Hepatocyte (in vitro differentiated cells): ENCODE measurements around the gene SRSF2. TPM values are rescaled to one million over a fixed set of nuclear protein-coding genes. Genes with fewer than 3 reads are reported as not detected.

Experiments used
- DNase-seq: peaks from one replicate; pipeline ENCODE4 v3.0.0-alpha.2; 2016; ENCODE audit warnings: low spot score
- H2AFZ ChIP-seq: fragments of 200-600 bp; sonication (generic); 2 replicates; pipeline ENCODE4 v1.6.0; 2016; ENCODE audit warnings: antibody characterized with exemption, mild to moderate bottlenecking
- H3K27ac ChIP-seq: fragments of 200-600 bp; sonication (generic); 2 replicates; pipeline ENCODE4 v1.5.1; 2016; ENCODE audit warnings: mild to moderate bottlenecking
- H3K27me3 ChIP-seq: fragments of 200-600 bp; sonication (generic); 2 replicates; pipeline ENCODE4 v1.6.1; 2016
- H3K36me3 ChIP-seq: fragments of 200-600 bp; sonication (generic); replicated peaks from 2 replicates; pipeline ENCODE4 v1.5.1; 2016; ENCODE audit warnings: low read depth; ENCODE audit not compliant: insufficient read depth
- H3K4me1 ChIP-seq: fragments of 200-600 bp; sonication (generic); 2 replicates; pipeline ENCODE4 v1.5.1; 2016; ENCODE audit warnings: mild to moderate bottlenecking, moderate library complexity; ENCODE audit not compliant: insufficient read depth
- H3K4me2 ChIP-seq: fragments of 200-600 bp; sonication (generic); 2 replicates; pipeline ENCODE4 v1.6.0; 2016
- H3K4me3 ChIP-seq: fragments of 200-600 bp; sonication (generic); 2 replicates; pipeline ENCODE4 v1.5.1; 2016; ENCODE audit warnings: mild to moderate bottlenecking
- H3K79me2 ChIP-seq: fragments of 200-600 bp; sonication (generic); 2 replicates; pipeline ENCODE4 v1.6.0; 2017; ENCODE audit warnings: mild to moderate bottlenecking
- H3K9me2 ChIP-seq: fragments of 200-600 bp; sonication (generic); replicated peaks from 2 replicates; pipeline ENCODE4 v1.6.0; 2017; ENCODE audit warnings: mild to moderate bottlenecking; ENCODE audit not compliant: insufficient read depth
- H3K9me3 ChIP-seq: fragments of 200-600 bp; sonication (generic); 2 replicates; pipeline ENCODE4 v1.5.1; 2016; ENCODE audit warnings: low read depth, mild to moderate bottlenecking
- H4K20me1 ChIP-seq: fragments of 200-600 bp; sonication (generic); 2 replicates; pipeline ENCODE4 v1.6.0; 2016; ENCODE audit warnings: mild to moderate bottlenecking; ENCODE audit not compliant: insufficient read depth, poor library complexity, severe bottlenecking
- EZH2 ChIP-seq: fragments of 200-600 bp; sonication (generic); IDR thresholded peaks from 2 replicates; pipeline ENCODE4 v1.6.1; 2016; ENCODE audit warnings: antibody characterized with exemption, mild to moderate bottlenecking, borderline replicate concordance
- EZH2phosphoT487 ChIP-seq: fragments of 200-600 bp; sonication (generic); IDR thresholded peaks from one replicate; pipeline ENCODE4 v1.6.1; 2018; ENCODE audit warnings: antibody characterized with exemption, mild to moderate bottlenecking, low read depth, moderate library complexity; ENCODE audit not compliant: unreplicated experiment, severe bottlenecking
- WGBS: methylation state at CpG from one replicate; pipeline ENCODE4 v1.1.6; 2016; ENCODE audit warnings: low lambda C conversion rate; ENCODE audit errors: missing lambda C conversion rate; 5-methylcytosine and 5-hydroxymethylcytosine counted together
- polyA plus RNA-seq: library from polyadenylated mRNA; unstranded; fragments of >200 nt; fragmentation: Nextera tagmentation; extraction: Ambion mirVana; gene quantifications from 2 replicates; pipeline ENCODE4 v1.2.1, GENCODE V29; 2016
- total RNA-seq: library from RNA; depleted of rRNA; stranded (reverse); fragments of >200 nt; gene quantifications from 2 replicates; pipeline ENCODE4 v1.2.3, GENCODE V29; 2014
- TF ChIP-seq, protein P1 (sequence below): fragments of 200-600 bp; sonication (generic); IDR thresholded peaks from 2 replicates; pipeline ENCODE4 v1.5.1; 2016; ENCODE audit warnings: antibody characterized with exemption, mild to moderate bottlenecking; ENCODE audit not compliant: poor library complexity

The SRSF2 gene
- total and polyA plus RNA-seq, 2 experiments from 2014 or later, result 152 TPM

DNA sequence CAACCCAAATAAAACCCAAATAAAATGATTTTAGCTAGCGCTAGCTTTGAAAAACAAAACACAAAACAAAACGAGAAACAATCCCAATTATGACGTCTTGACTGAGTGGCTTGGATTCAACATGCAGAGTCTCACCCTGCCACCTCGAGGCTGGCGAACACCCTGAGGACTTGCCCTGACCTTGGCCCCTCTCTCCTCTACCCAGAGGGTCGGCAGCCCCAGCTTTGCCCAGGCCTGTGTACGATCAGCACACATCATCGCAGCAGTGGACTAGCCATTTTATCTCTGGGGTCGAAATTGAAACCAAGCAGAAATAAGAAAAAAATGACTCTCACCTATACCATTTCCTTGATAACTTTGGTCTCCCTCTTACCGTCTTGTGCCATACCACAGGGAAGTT lies 15.7 kb downstream of the SRSF2 start:
- no peak for TF ChIP-seq EZH2phosphoT487
- no peak for TF ChIP-seq EZH2
- TF ChIP-seq, protein P1, sequence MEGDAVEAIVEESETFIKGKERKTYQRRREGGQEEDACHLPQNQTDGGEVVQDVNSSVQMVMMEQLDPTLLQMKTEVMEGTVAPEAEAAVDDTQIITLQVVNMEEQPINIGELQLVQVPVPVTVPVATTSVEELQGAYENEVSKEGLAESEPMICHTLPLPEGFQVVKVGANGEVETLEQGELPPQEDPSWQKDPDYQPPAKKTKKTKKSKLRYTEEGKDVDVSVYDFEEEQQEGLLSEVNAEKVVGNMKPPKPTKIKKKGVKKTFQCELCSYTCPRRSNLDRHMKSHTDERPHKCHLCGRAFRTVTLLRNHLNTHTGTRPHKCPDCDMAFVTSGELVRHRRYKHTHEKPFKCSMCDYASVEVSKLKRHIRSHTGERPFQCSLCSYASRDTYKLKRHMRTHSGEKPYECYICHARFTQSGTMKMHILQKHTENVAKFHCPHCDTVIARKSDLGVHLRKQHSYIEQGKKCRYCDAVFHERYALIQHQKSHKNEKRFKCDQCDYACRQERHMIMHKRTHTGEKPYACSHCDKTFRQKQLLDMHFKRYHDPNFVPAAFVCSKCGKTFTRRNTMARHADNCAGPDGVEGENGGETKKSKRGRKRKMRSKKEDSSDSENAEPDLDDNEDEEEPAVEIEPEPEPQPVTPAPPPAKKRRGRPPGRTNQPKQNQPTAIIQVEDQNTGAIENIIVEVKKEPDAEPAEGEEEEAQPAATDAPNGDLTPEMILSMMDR, result no peak
- H3K36me3 ChIP-seq, result peaks cover 11% of the 10 kb centered on the region
- no peak overlapping the region for H3K4me3 ChIP-seq
- H3K27ac ChIP-seq, result no peak overlapping the region
- H3K9me3 ChIP-seq, result no peaks in the 10 kb centered on the region
- no peaks in the 10 kb centered on the region for H3K9me2 ChIP-seq
- H3K4me2 ChIP-seq, result no peak overlapping the region
- no peaks in the 10 kb centered on the region for H3K27me3 ChIP-seq
- DNase-seq, result no peak
- 96% methylated on average over 10 of the region's 10 CpGs for WGBS
- H3K79me2 ChIP-seq, result peaks cover 44% of the 10 kb centered on the region
- peaks cover 6% of the 10 kb centered on the region for H4K20me1 ChIP-seq
- H3K4me1 ChIP-seq, result peaks cover 15% of the 10 kb centered on the region
- H2AFZ ChIP-seq, result no peak overlapping the region

DNA sequence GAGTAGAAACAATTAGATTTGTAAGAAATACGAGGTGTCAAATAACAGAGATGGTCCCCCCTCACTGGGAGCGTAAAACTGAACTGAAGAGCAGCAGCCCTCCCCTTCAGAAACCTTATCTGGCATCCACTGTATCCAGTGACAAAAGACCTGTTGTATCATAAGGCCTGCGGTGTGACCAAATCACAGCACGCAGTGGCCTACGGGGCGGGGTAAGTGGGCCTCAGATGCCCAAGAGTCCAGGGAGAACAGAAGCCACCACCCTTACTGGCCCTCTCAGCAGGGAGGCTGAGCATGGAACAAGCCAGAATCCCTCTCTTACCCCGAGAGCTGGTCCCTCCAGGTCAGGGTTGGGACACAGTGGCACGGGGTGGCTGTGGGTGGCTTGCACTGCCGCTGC lies 16.2 kb downstream of the SRSF2 start:
- Histone ChIP-seq H3K36me3 (peaks cover 11% of the 10 kb centered on the region), H3K27me3 (no peaks in the 10 kb centered on the region), H4K20me1 (peaks cover 6% of the 10 kb centered on the region), H3K4me1 (peaks cover 15% of the 10 kb centered on the region), H3K27ac (no peak overlapping the region), H2AFZ (no peak overlapping the region), H3K79me2 (peaks cover 44% of the 10 kb centered on the region), H3K9me3 (no peaks in the 10 kb centered on the region), H3K9me2 (no peaks in the 10 kb centered on the region), H3K4me3 (no peak overlapping the region), H3K4me2 (no peak overlapping the region)
- no peak for DNase-seq
- TF ChIP-seq, protein P1, result no peak
- TF ChIP-seq EZH2phosphoT487 (no peak), EZH2 (no peak)
- WGBS, result 94% methylated on average over 9 of the region's 9 CpGs

DNA sequence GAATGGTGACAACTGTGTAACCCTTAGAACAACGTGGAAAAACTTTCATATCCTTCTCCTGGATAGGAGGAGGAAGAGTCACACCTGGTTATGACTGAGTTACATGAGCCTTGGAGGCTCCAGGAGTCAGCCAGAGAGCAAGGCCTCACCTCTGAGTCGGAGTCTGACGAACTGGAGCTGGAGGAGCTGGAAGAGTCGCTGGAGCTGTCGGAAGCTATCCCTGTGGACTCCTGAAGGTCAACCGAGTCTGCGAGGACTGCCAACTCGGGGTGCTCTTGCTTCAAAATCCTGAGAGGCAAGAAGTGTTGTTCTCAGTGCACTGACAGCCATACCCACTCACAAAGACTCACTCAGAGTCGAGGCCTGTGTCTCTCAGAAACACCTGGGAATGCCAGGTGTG lies 16.9 kb downstream of the SRSF2 start:
- Histone ChIP-seq H3K9me3 (no peaks in the 10 kb centered on the region), H3K36me3 (peaks cover 11% of the 10 kb centered on the region), H4K20me1 (peaks cover 6% of the 10 kb centered on the region), H3K4me2 (no peak overlapping the region), H3K27me3 (no peaks in the 10 kb centered on the region), H2AFZ (no peak overlapping the region), H3K9me2 (no peaks in the 10 kb centered on the region), H3K4me3 (no peak overlapping the region), H3K79me2 (peaks cover 39% of the 10 kb centered on the region), H3K27ac (no peak overlapping the region), H3K4me1 (peaks cover 13% of the 10 kb centered on the region)
- TF ChIP-seq EZH2phosphoT487, result no peak
- TF ChIP-seq, protein P1, result no peak
- no peak for TF ChIP-seq EZH2
- no peak for DNase-seq
- 96% methylated on average over 9 of the region's 9 CpGs for WGBS

DNA sequence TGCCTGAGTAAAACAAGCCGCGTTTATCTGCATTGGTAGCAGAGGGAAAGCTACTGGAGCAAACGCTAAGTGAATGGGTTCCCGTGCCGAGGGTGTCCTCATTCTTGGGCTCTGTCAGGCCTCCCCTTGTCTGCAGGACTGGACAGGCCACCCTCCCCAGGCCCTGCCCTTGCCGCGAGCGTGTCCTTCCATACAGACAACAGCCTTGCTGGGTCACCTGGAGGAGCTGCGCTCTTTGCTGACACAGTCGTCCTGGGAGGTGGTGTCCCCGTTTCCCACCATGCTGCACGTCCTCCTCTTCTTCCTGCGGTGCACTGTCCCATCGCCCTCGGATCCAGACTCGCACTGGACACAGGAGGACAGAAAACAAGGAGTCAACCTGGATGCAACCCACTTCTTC lies 18.6 kb downstream of the SRSF2 start:
- H3K27ac ChIP-seq, result no peak overlapping the region
- H4K20me1 ChIP-seq, result no peaks in the 10 kb centered on the region
- H3K4me1 ChIP-seq, result no peaks in the 10 kb centered on the region
- H3K79me2 ChIP-seq, result peaks cover 25% of the 10 kb centered on the region
- no peak overlapping the region for H3K4me3 ChIP-seq
- H3K9me3 ChIP-seq, result no peaks in the 10 kb centered on the region
- H3K27me3 ChIP-seq, result no peaks in the 10 kb centered on the region
- H3K4me2 ChIP-seq, result no peak overlapping the region
- no peak for DNase-seq
- TF ChIP-seq EZH2phosphoT487 (no peak), EZH2 (no peak)
- TF ChIP-seq, protein P1, result no peak
- no peak overlapping the region for H2AFZ ChIP-seq
- 96% methylated on average over 16 of the region's 16 CpGs for WGBS
- H3K36me3 ChIP-seq, result peaks cover 7% of the 10 kb centered on the region
- H3K9me2 ChIP-seq, result no peaks in the 10 kb centered on the region
